HEK293 (cell line): ENCODE data around the gene SNTA1.
"Not testable (repeated sequence)": the region's sequence is repeated elsewhere in the genome, so short reads cannot be mapped to it uniquely, and the experiment has no call there.

ENCODE experiments used
- CTCF ChIA-PET: fragments of 350-600 bp; formaldehyde crosslinking; extraction: SDS; loops from one replicate; lab custom pipeline; 2021; ENCODE audit warnings: antibody characterized with exemption; lab: Yijun Ruan, JAX
- POLR2A ChIA-PET: fragments of 300-600 bp; formaldehyde crosslinking; extraction: SDS; loops from one replicate; lab custom pipeline; 2020; ENCODE audit warnings: antibody characterized with exemption, inconsistent platforms; lab: Yijun Ruan, JAX
- H3K27ac ChIP-seq: fragments of 200-500 bp; sonication (Bioruptor generic); 2 replicates; pipeline ENCODE4 v1.5.1; 2014; ENCODE audit warnings: low read depth, low read length, control low read depth, inconsistent platforms; ENCODE audit errors: extremely low read depth
- H3K36me3 ChIP-seq, 2 experiments: fragments of 200-500 bp in 1 of 2; sonication (Bioruptor generic) in 1 of 2; 1 replicate in 1 of 2; 2 replicates in 1 of 2; pipeline ENCODE4 v1.5.1; 2014 to 2017; ENCODE audit warnings: inconsistent platforms in 2 of 2, low read length in 2 of 2; ENCODE audit not compliant: control insufficient read depth in 2 of 2, insufficient read depth in 1 of 2
- H3K4me1 ChIP-seq: fragments of 200-500 bp; sonication (Bioruptor generic); 2 replicates; pipeline ENCODE4 v1.5.1; 2014; ENCODE audit warnings: mild to moderate bottlenecking, low read length, inconsistent platforms; ENCODE audit not compliant: control insufficient read depth, insufficient read depth
- H3K4me3 ChIP-seq: 2 replicates; pipeline ENCODE4 v1.5.1; 2011; ENCODE audit warnings: low read depth, mild to moderate bottlenecking, control low read depth, low read length, moderate library complexity
- H3K9me3 ChIP-seq: fragments of 200-500 bp; sonication (Bioruptor generic); 2 replicates; pipeline ENCODE4 v1.5.1; 2014; ENCODE audit warnings: low read depth, low read length, inconsistent platforms; ENCODE audit not compliant: control insufficient read depth, insufficient read depth
- EGR2 ChIP-seq: fragments of 450-650 bp; formaldehyde crosslinking; IDR thresholded peaks from 2 replicates; pipeline ENCODE4 v1.5.1; 2016; ENCODE audit warnings: low read depth, missing biosample characterization, missing genetic modification characterization
- SCRT2 ChIP-seq: fragments of 450-650 bp; formaldehyde crosslinking; IDR thresholded peaks from 2 replicates; pipeline ENCODE4 v1.5.1; 2016; ENCODE audit warnings: missing biosample characterization, missing genetic modification characterization
- ZBTB8A ChIP-seq: fragments of 450-650 bp; formaldehyde crosslinking; IDR thresholded peaks from 2 replicates; pipeline ENCODE4 v1.5.1; 2016; ENCODE audit warnings: missing biosample characterization, missing genetic modification characterization
- ZNF133 ChIP-seq: fragments of 450-650 bp; formaldehyde crosslinking; IDR thresholded peaks from 2 replicates; pipeline ENCODE4 v1.5.1; 2016; ENCODE audit warnings: missing biosample characterization, missing genetic modification characterization
- ZNF184 ChIP-seq: fragments of 450-650 bp; IDR thresholded peaks from 2 replicates; pipeline ENCODE4 v1.5.1; 2018; ENCODE audit warnings: missing biosample characterization, mild to moderate bottlenecking, missing genetic modification characterization
- ZNF324 ChIP-seq: fragments of 450-650 bp; formaldehyde crosslinking; IDR thresholded peaks from 2 replicates; pipeline ENCODE4 v1.5.1; 2016; ENCODE audit warnings: missing biosample characterization, missing genetic modification characterization
- ZNF394 ChIP-seq: fragments of 450-650 bp; formaldehyde crosslinking; IDR thresholded peaks from 2 replicates; pipeline ENCODE4 v1.5.1; 2016; ENCODE audit warnings: missing biosample characterization, missing genetic modification characterization, mild to moderate bottlenecking, moderate library complexity, borderline replicate concordance
- ZNF426 ChIP-seq: fragments of 450-650 bp; formaldehyde crosslinking; IDR thresholded peaks from 2 replicates; pipeline ENCODE4 v1.5.1; 2017; ENCODE audit warnings: missing biosample characterization, missing genetic modification characterization, mild to moderate bottlenecking, inconsistent platforms, moderate library complexity
- ZNF558 ChIP-seq: fragments of 450-650 bp; formaldehyde crosslinking; IDR thresholded peaks from 2 replicates; pipeline ENCODE4 v1.5.1; 2016; ENCODE audit warnings: missing biosample characterization, missing genetic modification characterization
- ZNF561 ChIP-seq: fragments of 450-650 bp; IDR thresholded peaks from 2 replicates; pipeline ENCODE4 v1.5.1; 2018; ENCODE audit warnings: missing biosample characterization, missing genetic modification characterization, borderline replicate concordance
- ZNF623 ChIP-seq: fragments of 450-650 bp; formaldehyde crosslinking; IDR thresholded peaks from 2 replicates; pipeline ENCODE4 v1.5.1; 2016; ENCODE audit warnings: missing biosample characterization, missing genetic modification characterization
- ZNF747 ChIP-seq: fragments of 450-650 bp; formaldehyde crosslinking; IDR thresholded peaks from 2 replicates; pipeline ENCODE4 v1.5.1; 2016; ENCODE audit warnings: missing biosample characterization, missing genetic modification characterization
- ZSCAN30 ChIP-seq: fragments of 450-650 bp; IDR thresholded peaks from 2 replicates; pipeline ENCODE4 v1.5.1; 2018; ENCODE audit warnings: missing biosample characterization, mild to moderate bottlenecking, missing genetic modification characterization, moderate library complexity
- TF ChIP-seq, protein P1 (sequence below): fragments of 450-650 bp; formaldehyde crosslinking; IDR thresholded peaks from 2 replicates; pipeline ENCODE4 v1.5.1; 2016; ENCODE audit warnings: missing biosample characterization, missing genetic modification characterization, borderline replicate concordance

Gene SNTA1

DNA sequence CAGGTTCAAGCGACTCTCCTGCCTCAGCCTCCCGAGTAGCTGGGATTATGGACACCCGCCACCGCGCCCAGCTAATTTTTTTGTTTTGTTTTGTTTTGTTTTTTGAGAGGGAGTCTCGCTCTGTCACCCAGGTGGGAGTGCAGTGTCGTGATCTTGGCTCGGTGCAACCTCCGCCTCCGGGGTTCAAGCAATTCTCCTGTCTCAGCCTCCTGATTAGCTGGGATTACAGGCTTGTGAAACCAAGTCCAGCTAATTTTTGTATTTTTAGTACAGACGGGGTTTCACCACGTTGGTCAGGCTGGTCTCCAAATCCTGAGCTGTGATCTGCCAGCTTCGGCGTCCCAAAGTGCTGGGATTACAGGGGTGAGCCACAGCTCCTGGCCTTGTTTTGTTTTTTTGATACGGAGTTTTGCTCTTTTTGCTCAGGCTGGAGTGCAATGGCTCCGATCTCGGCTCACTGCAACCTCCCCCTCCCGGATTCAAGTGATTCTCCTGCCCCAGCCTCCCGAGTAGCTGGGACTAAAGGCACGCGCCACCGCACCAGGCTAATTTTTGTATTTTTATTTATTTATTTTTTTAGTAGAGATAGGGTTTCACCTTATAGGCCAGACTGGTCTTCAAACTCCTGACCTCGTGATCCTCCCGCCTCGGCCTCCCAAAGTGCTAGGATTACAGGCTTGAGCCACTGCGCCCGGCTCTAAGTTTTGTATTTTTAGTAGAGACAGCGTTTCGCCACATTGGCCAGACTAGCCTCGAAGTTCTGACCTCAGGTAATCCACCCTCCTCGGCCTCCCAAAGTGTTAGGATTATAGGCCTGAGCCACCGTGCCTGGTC is 45.3 kb upstream of the SNTA1 start:
- not testable (repeated sequence) for H3K36me3 ChIP-seq, H3K4me3 ChIP-seq, H3K4me1 ChIP-seq, H3K27ac ChIP-seq, H3K9me3 ChIP-seq
- CTCF ChIA-PET = interaction anchor here (0.6 to 1.0 kb wide), 3 partner anchors 87 to 541 kb away, joined by 3 to 6 read pairs (median 3); partner anchors contain the start of gene CDK5RAP1
- peak; percentile 48 for TF ChIP-seq EGR2 (tag by site-specific recombination)
- POLR2A ChIA-PET = interaction anchor here (0.5 to 1.9 kb wide), 18 partner anchors 9 to 623 kb away, joined by 3 to 19 read pairs (median 4); partner anchors contain the start of genes CDK5RAP1, EIF2S2, RALY and SNTA1

DNA sequence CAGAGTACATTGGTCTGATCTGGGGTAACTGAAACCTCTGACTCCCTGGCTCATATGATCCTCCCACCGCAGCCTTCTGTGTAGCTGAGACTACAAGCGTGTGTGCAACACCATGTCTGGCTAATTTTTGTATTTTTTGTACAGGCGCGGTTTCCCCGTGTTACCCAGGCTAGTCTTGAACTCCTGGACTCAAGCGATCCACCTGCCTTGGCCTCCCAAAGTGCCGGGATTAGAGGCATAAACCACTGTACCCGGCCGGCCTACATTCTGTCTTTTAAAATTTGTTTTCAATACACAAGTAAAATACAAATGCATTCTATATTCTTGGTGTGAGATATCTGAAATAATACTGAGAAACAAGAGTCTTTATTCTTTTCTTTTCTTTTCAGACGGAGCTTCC is 44.6 kb upstream of the SNTA1 start:
- H3K9me3 ChIP-seq = no peaks in the 10 kb centered on the region
- H3K36me3 ChIP-seq = no peaks in the 10 kb centered on the region; a peak in 1 of 3 replicates
- no peak for TF ChIP-seq ZNF747 (tag by site-specific recombination)
- TF ChIP-seq ZSCAN30 = no peak
- no peak for TF ChIP-seq ZNF558 (tag by site-specific recombination)
- H3K4me3 ChIP-seq = no peak overlapping the region
- ChIA-PET CTCF (no interaction called here), POLR2A (interaction anchor here (1.9 kb wide), 1 partner anchor 166 kb away, joined by 5 read pairs; no protein-coding TSS in a partner anchor)
- H3K4me1 ChIP-seq = no peaks in the 10 kb centered on the region
- no peak overlapping the region for H3K27ac ChIP-seq

DNA sequence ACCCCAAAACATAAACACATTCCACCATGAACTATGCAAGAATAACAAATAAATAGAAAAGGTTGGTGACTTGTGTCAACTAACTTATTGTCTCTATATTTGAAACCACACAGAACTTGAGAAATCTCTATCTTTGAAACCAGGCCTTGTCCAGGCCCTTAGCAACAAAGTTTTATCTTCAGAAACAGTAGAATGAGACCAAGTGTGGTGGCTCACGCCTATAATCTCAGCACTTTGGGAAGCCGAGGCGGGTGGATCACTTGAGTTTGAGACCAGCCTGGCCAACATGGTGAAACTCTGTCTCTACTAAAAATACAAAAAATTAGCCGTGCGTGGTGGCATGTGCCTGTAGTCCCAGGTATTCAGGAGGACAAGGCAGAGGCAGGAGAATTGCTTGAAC is 39.6 kb upstream of the SNTA1 start:
- H3K36me3 ChIP-seq, H3K4me3 ChIP-seq, H3K4me1 ChIP-seq, POLR2A ChIA-PET, H3K27ac ChIP-seq, H3K9me3 ChIP-seq: not testable (repeated sequence)
- CTCF ChIA-PET = interaction anchor here (0.7 kb wide), 1 partner anchor 185 kb away, joined by 4 read pairs; no protein-coding TSS in a partner anchor

DNA sequence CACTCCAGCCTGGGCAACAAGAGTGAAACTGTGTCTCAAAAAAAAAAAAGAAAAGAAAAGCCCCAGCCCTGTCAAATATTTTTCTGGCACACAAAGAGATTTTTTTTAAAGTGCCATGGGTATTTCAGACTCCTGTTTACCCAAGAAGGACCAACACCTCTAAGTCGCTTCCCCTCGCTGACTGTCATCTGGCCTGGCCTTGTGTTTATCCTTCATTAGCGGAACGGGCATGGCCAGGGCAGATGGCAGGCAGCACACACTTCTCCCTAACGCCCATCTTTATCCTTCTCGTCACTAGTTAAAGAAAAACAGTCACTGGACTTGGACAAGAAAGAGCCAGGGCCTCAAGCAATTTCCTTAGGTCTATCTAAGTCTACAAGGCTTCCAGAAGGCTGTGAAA is 39.0 kb upstream of the SNTA1 start:
- Histone ChIP-seq H3K4me1 (no peaks in the 10 kb centered on the region), H3K27ac (no peak overlapping the region), H3K4me3 (no peak overlapping the region), H3K9me3 (no peaks in the 10 kb centered on the region), H3K36me3 (no peaks in the 10 kb centered on the region)
- TF ChIP-seq ZNF133 (tag by site-specific recombination) (peak; percentile 73), ZNF324 (no peak), ZNF561 (tag by site-specific recombination) (no peak), SCRT2 (tag by site-specific recombination) (no peak)
- POLR2A ChIA-PET = no interaction called here
- CTCF ChIA-PET = no interaction called here

DNA sequence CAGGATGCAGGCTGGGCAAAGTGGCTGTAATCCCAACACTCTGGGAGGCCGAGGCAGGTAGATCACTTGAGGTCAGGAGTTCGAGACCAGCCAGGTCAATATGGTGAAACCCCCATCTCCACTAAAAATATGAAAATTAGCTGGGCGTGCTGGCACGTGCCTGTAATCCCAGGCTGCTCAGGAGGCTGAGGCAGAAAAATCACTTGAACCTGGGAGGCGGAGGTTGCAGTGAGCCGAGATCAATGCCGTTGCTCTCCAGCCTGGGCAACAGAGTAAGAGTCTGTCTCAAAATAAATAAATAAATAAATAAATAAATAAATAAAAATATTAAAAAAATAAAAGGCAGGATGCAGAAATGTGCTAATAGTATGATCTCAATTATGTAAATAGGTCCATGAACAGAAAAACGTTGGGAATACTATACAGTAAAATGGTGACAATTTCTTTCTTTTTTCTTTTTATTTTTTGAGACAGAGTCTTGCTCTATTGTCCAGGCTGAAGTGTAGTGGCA is 37.9 kb upstream of the SNTA1 start:
- POLR2A ChIA-PET = interaction anchor here (1.9 kb wide), 1 partner anchor 8 kb away, joined by 7 read pairs; the partner anchor contains the start of gene CBFA2T2
- no peaks in the 10 kb centered on the region for H3K4me1 ChIP-seq
- no peaks in the 10 kb centered on the region for H3K9me3 ChIP-seq
- CTCF ChIA-PET = no interaction called here
- 0 out of 2 replicates have a peak, but pooled peaks have one; percentile 25 for TF ChIP-seq ZBTB8A (tag by site-specific recombination)
- TF ChIP-seq ZNF394 (tag by site-specific recombination) = peak; percentile 63; the same call in 1 of the 2 replicates
- no peak for TF ChIP-seq ZNF184 (tag by site-specific recombination)
- TF ChIP-seq, protein P1, sequence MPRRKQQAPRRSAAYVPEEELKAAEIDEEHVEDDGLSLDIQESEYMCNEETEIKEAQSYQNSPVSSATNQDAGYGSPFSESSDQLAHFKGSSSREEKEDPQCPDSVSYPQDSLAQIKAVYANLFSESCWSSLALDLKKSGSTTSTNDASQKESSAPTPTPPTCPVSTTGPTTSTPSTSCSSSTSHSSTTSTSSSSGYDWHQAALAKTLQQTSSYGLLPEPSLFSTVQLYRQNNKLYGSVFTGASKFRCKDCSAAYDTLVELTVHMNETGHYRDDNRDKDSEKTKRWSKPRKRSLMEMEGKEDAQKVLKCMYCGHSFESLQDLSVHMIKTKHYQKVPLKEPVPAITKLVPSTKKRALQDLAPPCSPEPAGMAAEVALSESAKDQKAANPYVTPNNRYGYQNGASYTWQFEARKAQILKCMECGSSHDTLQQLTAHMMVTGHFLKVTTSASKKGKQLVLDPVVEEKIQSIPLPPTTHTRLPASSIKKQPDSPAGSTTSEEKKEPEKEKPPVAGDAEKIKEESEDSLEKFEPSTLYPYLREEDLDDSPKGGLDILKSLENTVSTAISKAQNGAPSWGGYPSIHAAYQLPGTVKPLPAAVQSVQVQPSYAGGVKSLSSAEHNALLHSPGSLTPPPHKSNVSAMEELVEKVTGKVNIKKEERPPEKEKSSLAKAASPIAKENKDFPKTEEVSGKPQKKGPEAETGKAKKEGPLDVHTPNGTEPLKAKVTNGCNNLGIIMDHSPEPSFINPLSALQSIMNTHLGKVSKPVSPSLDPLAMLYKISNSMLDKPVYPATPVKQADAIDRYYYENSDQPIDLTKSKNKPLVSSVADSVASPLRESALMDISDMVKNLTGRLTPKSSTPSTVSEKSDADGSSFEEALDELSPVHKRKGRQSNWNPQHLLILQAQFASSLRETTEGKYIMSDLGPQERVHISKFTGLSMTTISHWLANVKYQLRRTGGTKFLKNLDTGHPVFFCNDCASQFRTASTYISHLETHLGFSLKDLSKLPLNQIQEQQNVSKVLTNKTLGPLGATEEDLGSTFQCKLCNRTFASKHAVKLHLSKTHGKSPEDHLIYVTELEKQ (tag by site-specific recombination) = no peak
- peak; percentile 37; the same call in 1 of the 2 replicates for TF ChIP-seq ZNF623
- TF ChIP-seq ZNF426 (tag by site-specific recombination) = peak; percentile 53
- no peak overlapping the region for H3K27ac ChIP-seq
- H3K36me3 ChIP-seq = no peaks in the 10 kb centered on the region
- H3K4me3 ChIP-seq = no peak overlapping the region
